ENCODE data around the gene CRBN. TPM values are rescaled to one million over a fixed set of nuclear protein-coding genes. Genes with fewer than 3 reads are reported as not detected.

CRBN gene
- polyA plus RNA-seq, 1 donor from 2014 or later, result 131 TPM

GRCh38 chr3:3117651-3118050 is 61.8 kb downstream of the CRBN start:
- no peaks in the 10 kb centered on the region for H3K27me3 ChIP-seq (ENCODE audit: insufficient read depth, low read depth, low read length)
- H3K79me2 ChIP-seq (replicated peaks; ENCODE audit: insufficient read depth, low read length), result no peaks in the 10 kb centered on the region
- TF ChIP-seq POLR2AphosphoS5 (IDR thresholded peaks at IDR 0.05), result no peak
- TF ChIP-seq MXI1 (conservative IDR thresholded peaks at IDR 0.05; ENCODE audit: poor library complexity, severe bottlenecking), result no peak
- TF ChIP-seq CTCF (IDR thresholded peaks at IDR 0.05; ENCODE audit: poor library complexity, severe bottlenecking), result no peak
- no peak for TF ChIP-seq TAF1 (IDR thresholded peaks at IDR 0.05; ENCODE audit: low read depth)
- no peak for TF ChIP-seq EZH2 (IDR thresholded peaks at IDR 0.05; ENCODE audit: borderline replicate concordance, insufficient read depth, low read length, poor library complexity, severe bottlenecking)
- TF ChIP-seq REST (IDR thresholded peaks at IDR 0.05; ENCODE audit: borderline replicate concordance), result no peak
- no peak for TF ChIP-seq EP300 (conservative IDR thresholded peaks at IDR 0.05; ENCODE audit: poor library complexity, severe bottlenecking)
- no peak for TF ChIP-seq SMC3 (conservative IDR thresholded peaks at IDR 0.05; ENCODE audit: poor library complexity)
- TF ChIP-seq RAD21 (conservative IDR thresholded peaks at IDR 0.05), result no peak
- H3K9me2 ChIP-seq (ENCODE audit: insufficient read depth, low read length), result no peaks in the 10 kb centered on the region
- no peak overlapping the region for H3K4me2 ChIP-seq (ENCODE audit: low read length)
- H4K20me1 ChIP-seq (ENCODE audit: insufficient read depth), result no peaks in the 10 kb centered on the region
- H2AFZ ChIP-seq (ENCODE audit: low read depth, low read length), result no peak overlapping the region
- H3K36me3 ChIP-seq (ENCODE audit: insufficient read depth, low read length), result no peaks in the 10 kb centered on the region
- H3K9me3 ChIP-seq (ENCODE audit: low read length), result no peaks in the 10 kb centered on the region
- no peak overlapping the region for H3K4me3 ChIP-seq (ENCODE audit: low read length)
- H3F3A ChIP-seq (ENCODE audit: insufficient read depth, low read length, poor library complexity, severe bottlenecking), result no peaks in the 10 kb centered on the region
- H3K27ac ChIP-seq (ENCODE audit: low read length), result no peak overlapping the region
- no peak overlapping the region for H3K9ac ChIP-seq (ENCODE audit: low read length)

- TF ChIP-seq MXI1 (conservative IDR thresholded peaks at IDR 0.05; ENCODE audit: poor library complexity, severe bottlenecking), result no peak
- TF ChIP-seq RAD21 (conservative IDR thresholded peaks at IDR 0.05), result no peak
- no peak for TF ChIP-seq REST (IDR thresholded peaks at IDR 0.05; ENCODE audit: borderline replicate concordance)
- TF ChIP-seq SMC3 (conservative IDR thresholded peaks at IDR 0.05; ENCODE audit: poor library complexity), result no peak
- no peak for TF ChIP-seq EP300 (conservative IDR thresholded peaks at IDR 0.05; ENCODE audit: poor library complexity, severe bottlenecking)
- TF ChIP-seq EZH2 (IDR thresholded peaks at IDR 0.05; ENCODE audit: borderline replicate concordance, insufficient read depth, low read length, poor library complexity, severe bottlenecking), result no peak
- no peak for TF ChIP-seq POLR2AphosphoS5 (IDR thresholded peaks at IDR 0.05)
- no peak for TF ChIP-seq CTCF (IDR thresholded peaks at IDR 0.05; ENCODE audit: poor library complexity, severe bottlenecking)
- TF ChIP-seq TAF1 (IDR thresholded peaks at IDR 0.05; ENCODE audit: low read depth), result no peak
- no peak overlapping the region for H3K4me2 ChIP-seq (ENCODE audit: low read length)
- H4K20me1 ChIP-seq (ENCODE audit: insufficient read depth), result no peaks in the 10 kb centered on the region
- no peaks in the 10 kb centered on the region for H3K79me2 ChIP-seq (replicated peaks; ENCODE audit: insufficient read depth, low read length)
- no peak overlapping the region for H3K9ac ChIP-seq (ENCODE audit: low read length)
- H3K27ac ChIP-seq (ENCODE audit: low read length), result no peak overlapping the region
- H2AFZ ChIP-seq (ENCODE audit: low read depth, low read length), result no peak overlapping the region
- no peaks in the 10 kb centered on the region for H3K36me3 ChIP-seq (ENCODE audit: insufficient read depth, low read length)
- no peaks in the 10 kb centered on the region for H3K9me2 ChIP-seq (ENCODE audit: insufficient read depth, low read length)
- no peak overlapping the region for H3K4me3 ChIP-seq (ENCODE audit: low read length)
- no peaks in the 10 kb centered on the region for H3K27me3 ChIP-seq (ENCODE audit: insufficient read depth, low read depth, low read length)
- H3K9me3 ChIP-seq (ENCODE audit: low read length), result no peaks in the 10 kb centered on the region
- no peaks in the 10 kb centered on the region for H3F3A ChIP-seq (ENCODE audit: insufficient read depth, low read length, poor library complexity, severe bottlenecking)
Measured at GRCh38 chr3:3113042-3113709, 66.3 kb downstream of the CRBN start.

Data from neural cell (in vitro differentiated cells).